HepG2 (cell line): ENCODE data around the gene ZC3H18. TPM values are rescaled to one million over a fixed set of nuclear protein-coding genes. Genes with fewer than 3 reads are reported as not detected.
A peak's percentile ranks its signal among the peaks of the same experiment; 100 is the strongest.

Experiments used
- ATAC-seq: fragments of 200-7000 bp; cut with Tn5 transposase; 3 replicates; pipeline ENCODE4 v1.9.1; 2020; ENCODE audit warnings: mild to moderate bottlenecking, moderate library complexity
- BruUV-seq: library from RNA; stranded (reverse); fragments of 400-500 nt; replicated peaks from 2 replicates; lab custom pipeline; 2021; lab: Mats Ljungman, UMichigan
- CTCF ChIA-PET: fragments of 300-600 bp; formaldehyde crosslinking; extraction: SDS; loops from one replicate; lab custom pipeline; 2021; ENCODE audit warnings: low total read pairs, inconsistent platforms, low intra/inter-chr PET ratio; lab: Yijun Ruan, JAX
- POLR2A ChIA-PET: fragments of 350-600 bp; sonication (Branson Sonifier 250); formaldehyde crosslinking; loops from one replicate; lab custom pipeline; 2020; ENCODE audit warnings: antibody characterized with exemption, inconsistent platforms; lab: Yijun Ruan, JAX
- DNase-seq: peaks from one replicate; pipeline ENCODE4 v3.0.0-alpha.2; 2015; ENCODE audit warnings: low spot score
- FAIRE-seq: peaks from 3 replicates; lab custom pipeline; 2011; peaks lifted over from hg19 to GRCh38; lab: Jason Lieb, UNC
- H2AFZ ChIP-seq: one replicate; pipeline ENCODE4 v1.6.1; 2011; ENCODE audit warnings: low read length, inconsistent platforms
- H3K27ac ChIP-seq: fragments of 300-600 bp; 3 replicates; pipeline ENCODE4 v1.8.0; 2011; ENCODE audit warnings: mixed run types, mild to moderate bottlenecking, mixed read lengths, low read length, inconsistent platforms; ENCODE audit not compliant: insufficient read depth; ENCODE audit errors: extremely low read length
- H3K27me3 ChIP-seq, 2 experiments: fragments of 200-600 bp in 1 of 2; 2 replicates in 1 of 2; 3 replicates in 1 of 2; pipeline versions ENCODE4 v1.6.0 to v1.8.0; 2011; ENCODE audit warnings: low read length in 2 of 2, mild to moderate bottlenecking in 2 of 2, moderate library complexity in 2 of 2, inconsistent platforms in 1 of 2; ENCODE audit not compliant: insufficient read depth in 2 of 2, control insufficient read depth in 1 of 2
- H3K36me3 ChIP-seq, 2 experiments: fragments of 200-600 bp in 1 of 2; replicated peaks in 1 of 2; 2 replicates in 1 of 2; 3 replicates in 1 of 2; pipeline versions ENCODE4 v1.5.1 to v1.8.0; 2011; ENCODE audit warnings: low read length in 2 of 2, inconsistent platforms in 1 of 2; ENCODE audit not compliant: insufficient read depth in 2 of 2, control insufficient read depth in 1 of 2
- H3K4me1 ChIP-seq: 2 replicates; pipeline ENCODE4 v1.5.1; 2012; ENCODE audit warnings: low read length, inconsistent platforms; ENCODE audit not compliant: insufficient read depth
- H3K4me2 ChIP-seq: 2 replicates; pipeline ENCODE4 v1.6.0; 2011; ENCODE audit warnings: low read depth, low read length, inconsistent platforms
- H3K4me3 ChIP-seq, 3 experiments: fragments of 200-600 bp in 1 of 3; sonication (generic), shearing (Covaris generic) in 1 of 3; replicated peaks in 1 of 3; 2 replicates each; pipeline ENCODE4 v1.5.1; 2011 to 2016; ENCODE audit warnings: low read length in 3 of 3, inconsistent platforms in 2 of 3, low read depth in 2 of 3, mild to moderate bottlenecking in 2 of 3, control low read depth in 1 of 3, mixed read lengths in 1 of 3; ENCODE audit not compliant: insufficient read depth in 1 of 3
- H3K79me2 ChIP-seq: one replicate; pipeline ENCODE4 v1.6.1; 2011; ENCODE audit warnings: low read length, inconsistent platforms; ENCODE audit not compliant: insufficient read depth
- H3K9ac ChIP-seq: 2 replicates; pipeline ENCODE4 v1.6.0; 2011; ENCODE audit warnings: mild to moderate bottlenecking, low read depth, low read length, inconsistent platforms; ENCODE audit not compliant: insufficient read depth
- H3K9me3 ChIP-seq: 2 replicates; pipeline ENCODE4 v1.5.1; 2012; ENCODE audit warnings: mild to moderate bottlenecking, low read length
- H4K20me1 ChIP-seq: 2 replicates; pipeline ENCODE4 v1.6.0; 2011; ENCODE audit warnings: inconsistent platforms, mild to moderate bottlenecking, low read length, moderate library complexity; ENCODE audit not compliant: insufficient read depth
- AGO2 ChIP-seq: fragments of 200-400 bp; formaldehyde crosslinking; optimal IDR thresholded peaks from 2 replicates; pipeline ENCODE3; 2017; ENCODE audit warnings: mild to moderate bottlenecking, low read depth, low read length, moderate library complexity
- ARHGAP35 ChIP-seq: sonication (generic); formaldehyde crosslinking; IDR thresholded peaks from 2 replicates; pipeline ENCODE4 v1.9.0; 2022; ENCODE audit warnings: mild to moderate bottlenecking, inconsistent platforms, moderate library complexity, missing genetic modification reagents, borderline replicate concordance
- ARNT2 ChIP-seq: sonication (generic); formaldehyde crosslinking; IDR thresholded peaks from 2 replicates; pipeline ENCODE4 v1.8.0; 2022; ENCODE audit warnings: mild to moderate bottlenecking, low read depth, missing genetic modification reagents, moderate library complexity
- ATM ChIP-seq: fragments of 450-650 bp; IDR thresholded peaks from 2 replicates; pipeline ENCODE4 v1.7.1; 2017; ENCODE audit warnings: mild to moderate bottlenecking, borderline replicate concordance
- BRD4 ChIP-seq: sonication (generic); formaldehyde crosslinking; IDR thresholded peaks from 2 replicates; pipeline ENCODE4 v1.4.0; 2020; ENCODE audit warnings: missing genetic modification reagents
- CERS6 ChIP-seq: sonication (generic); formaldehyde crosslinking; IDR thresholded peaks from 2 replicates; pipeline ENCODE4 v1.5.0; 2020; ENCODE audit warnings: missing genetic modification reagents
- DNMT3B ChIP-seq: conservative IDR thresholded peaks from 2 replicates; pipeline ENCODE4 v1.6.1; 2016; ENCODE audit warnings: missing biosample characterization, control low read depth
- ELF4 ChIP-seq: sonication (generic); formaldehyde crosslinking; IDR thresholded peaks from 2 replicates; pipeline ENCODE4 v1.5.0; 2020; ENCODE audit warnings: missing genetic modification reagents, mild to moderate bottlenecking, moderate library complexity, borderline replicate concordance
- KLF15 ChIP-seq: sonication (generic); formaldehyde crosslinking; IDR thresholded peaks from 2 replicates; pipeline ENCODE4 v1.8.1; 2023; ENCODE audit warnings: borderline replicate concordance, mild to moderate bottlenecking, inconsistent platforms, missing genetic modification reagents, mixed read lengths
- LBX2 ChIP-seq: sonication (generic); formaldehyde crosslinking; IDR thresholded peaks from 2 replicates; pipeline ENCODE4 v1.5.0; 2020; ENCODE audit warnings: missing genetic modification reagents, mild to moderate bottlenecking, borderline replicate concordance
- MBNL3 ChIP-seq: fragments of 250-450 bp; sonication (Bioruptor Pico); conservative IDR thresholded peaks from 2 replicates; pipeline ENCODE4 v1.8.0; 2022; ENCODE audit warnings: mild to moderate bottlenecking, inconsistent platforms
- NCOA5 ChIP-seq: sonication (generic); formaldehyde crosslinking; IDR thresholded peaks from 2 replicates; pipeline ENCODE4 v1.4.0; 2020; ENCODE audit warnings: missing genetic modification reagents
- SOX6 ChIP-seq, 2 experiments: fragments of 450-650 bp in 1 of 2; sonication (generic) in 1 of 2; formaldehyde crosslinking in 1 of 2; IDR thresholded peaks; 2 replicates each; pipeline versions ENCODE4 v1.4.0 to v1.6.1; 2017 to 2020; ENCODE audit warnings: antibody characterized with exemption in 1 of 2, mild to moderate bottlenecking in 1 of 2, missing genetic modification reagents in 1 of 2
- ZFP36 ChIP-seq: fragments of 150-350 bp; IDR thresholded peaks from 2 replicates; pipeline ENCODE4 v1.6.1; 2018; ENCODE audit warnings: borderline replicate concordance, low read length, low read depth; ENCODE audit not compliant: partially characterized antibody
- ZNF263 ChIP-seq: sonication (generic); formaldehyde crosslinking; IDR thresholded peaks from 2 replicates; pipeline ENCODE4 v1.4.0; 2020; ENCODE audit warnings: missing genetic modification reagents
- ZNF687 ChIP-seq: sonication (generic); formaldehyde crosslinking; IDR thresholded peaks from 2 replicates; pipeline ENCODE4 v1.5.1; 2020; ENCODE audit warnings: mild to moderate bottlenecking, missing genetic modification reagents, moderate library complexity
- WGBS: methylation state at CpG from one replicate; pipeline ENCODE4 v1.1.6; 2017; ENCODE audit warnings: low lambda C conversion rate; 5-methylcytosine and 5-hydroxymethylcytosine counted together
- in situ Hi-C: cut with HindIII; loops from 2 replicates; pipeline ENCODE4 v1.10.0; 2017; ENCODE audit warnings: low pct_unique_long_range_greater_than_20kb; ENCODE audit not compliant: extremely low pct_ligation_motif_present
- intact Hi-C: fragments of 100-400 bp; cut with micrococcal nuclease; formaldehyde crosslinking; loops from one replicate; pipeline ENCODE4 v1.10.0; 2022; ENCODE audit not compliant: unreplicated experiment
- polyA plus RNA-seq, 8 experiments: library from polyadenylated mRNA; depleted of rRNA in 3 of 8; stranded (reverse) in 7 of 8; unstranded in 1 of 8; fragments of >200 nt; fragmentation: Illumina TruSeq in 4 of 8; extraction: Trizol in 4 of 8; gene quantifications; 2 replicates each; pipeline versions ENCODE4 v1.2.1 to v1.2.3, GENCODE V29; 2011 to 2016; ENCODE audit warnings: low read depth in 4 of 8, missing spikeins in 1 of 8, mixed read lengths in 1 of 8; ENCODE audit not compliant: insufficient read depth in 1 of 8
- total RNA-seq, 5 experiments: library from RNA; depleted of rRNA; stranded (reverse); fragments of >200 nt; fragmentation: Illumina TruSeq; extraction: Trizol; gene quantifications; 2 replicates each; pipeline ENCODE4 v1.2.3, GENCODE V29; 2016; ENCODE audit warnings: low read depth in 1 of 5
- TF ChIP-seq, protein P1 (sequence below): IDR thresholded peaks from 2 replicates; pipeline ENCODE4 v1.6.1; 2016; ENCODE audit warnings: missing compliant biosample characterization, missing genetic modification reagents, borderline replicate concordance

Gene ZC3H18
- total and polyA plus RNA-seq, 2 of the 13 experiments (the other 11 are each of a cell fraction or from before 2014, with no cell fraction given), result 11.2 to 27.4 TPM

GRCh38 chr16:88642881-88643643 lies 72.9 kb downstream of the ZC3H18 start:
- Histone ChIP-seq H3K9me3 (no peaks in the 10 kb centered on the region), H3K79me2 (no peaks in the 10 kb centered on the region), H3K4me2 (no peak overlapping the region), H4K20me1 (peaks cover 10% of the 10 kb centered on the region; the same call in 1 of the 2 replicates), H3K36me3 (peaks cover 0 to 5% of the 10 kb centered on the region in 2 experiments; a peak in 2 of 5 replicates), H3K27ac (no peak overlapping the region), H3K27me3 (peaks cover 17 to 31% of the 10 kb centered on the region in 2 experiments; a peak in 4 of 5 replicates), H2AFZ (no peak overlapping the region), H3K4me3 (no peak overlapping the region), H3K4me1 (peaks cover 28% of the 10 kb centered on the region), H3K9ac (no peak overlapping the region)
- intact Hi-C loops (no loop called here), in situ Hi-C loops (no loop called here)
- CTCF ChIA-PET, result no interaction called here
- no TSS peak for BruUV-seq
- no peak for DNase-seq
- FAIRE-seq, result no peak
- no peak for ATAC-seq
- POLR2A ChIA-PET, result interaction anchor here (0.6 to 1.1 kb wide), 2 partner anchors 64 to 353 kb away, joined by 3 read pairs; no protein-coding TSS in a partner anchor
- 94% methylated on average over 36 of the region's 58 CpGs for WGBS
- TF ChIP-seq ARNT2 (CRISPR knock-in tag) (no peak), CERS6 (CRISPR knock-in tag) (no peak), DNMT3B (CRISPR knock-in tag) (no peak), KLF15 (CRISPR knock-in tag) (no peak), ARHGAP35 (no peak), MBNL3 (CRISPR knock-in tag) (no peak), ELF4 (CRISPR knock-in tag) (no peak), ZNF263 (CRISPR knock-in tag) (peak; percentile 95), BRD4 (CRISPR knock-in tag) (no peak), SOX6 (IDR thresholded peaks at IDR 0.05) (no peak), SOX6 (CRISPR knock-in tag; IDR thresholded peaks at IDR 0.05) (no peak), AGO2 (peak; percentile 75), ZNF687 (CRISPR knock-in tag) (0 out of 2 replicates have a peak, but pooled peaks have one; percentile 4), NCOA5 (CRISPR knock-in tag) (no peak), LBX2 (no peak), ATM (no peak), ZFP36 (no peak)
- TF ChIP-seq, protein P1, sequence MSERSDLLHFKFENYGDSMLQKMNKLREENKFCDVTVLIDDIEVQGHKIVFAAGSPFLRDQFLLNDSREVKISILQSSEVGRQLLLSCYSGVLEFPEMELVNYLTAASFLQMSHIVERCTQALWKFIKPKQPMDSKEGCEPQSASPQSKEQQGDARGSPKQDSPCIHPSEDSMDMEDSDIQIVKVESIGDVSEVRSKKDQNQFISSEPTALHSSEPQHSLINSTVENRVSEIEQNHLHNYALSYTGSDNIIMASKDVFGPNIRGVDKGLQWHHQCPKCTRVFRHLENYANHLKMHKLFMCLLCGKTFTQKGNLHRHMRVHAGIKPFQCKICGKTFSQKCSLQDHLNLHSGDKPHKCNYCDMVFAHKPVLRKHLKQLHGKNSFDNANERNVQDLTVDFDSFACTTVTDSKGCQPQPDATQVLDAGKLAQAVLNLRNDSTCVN, result no peak
